ENCODE measurements around the gene CMIP. TPM values are rescaled to one million over a fixed set of nuclear protein-coding genes. Genes with fewer than 3 reads are reported as not detected.

The CMIP gene
- total RNA-seq, 4 donors from 2014 or later: 16.7 to 104 (median 43.6) TPM

DNA sequence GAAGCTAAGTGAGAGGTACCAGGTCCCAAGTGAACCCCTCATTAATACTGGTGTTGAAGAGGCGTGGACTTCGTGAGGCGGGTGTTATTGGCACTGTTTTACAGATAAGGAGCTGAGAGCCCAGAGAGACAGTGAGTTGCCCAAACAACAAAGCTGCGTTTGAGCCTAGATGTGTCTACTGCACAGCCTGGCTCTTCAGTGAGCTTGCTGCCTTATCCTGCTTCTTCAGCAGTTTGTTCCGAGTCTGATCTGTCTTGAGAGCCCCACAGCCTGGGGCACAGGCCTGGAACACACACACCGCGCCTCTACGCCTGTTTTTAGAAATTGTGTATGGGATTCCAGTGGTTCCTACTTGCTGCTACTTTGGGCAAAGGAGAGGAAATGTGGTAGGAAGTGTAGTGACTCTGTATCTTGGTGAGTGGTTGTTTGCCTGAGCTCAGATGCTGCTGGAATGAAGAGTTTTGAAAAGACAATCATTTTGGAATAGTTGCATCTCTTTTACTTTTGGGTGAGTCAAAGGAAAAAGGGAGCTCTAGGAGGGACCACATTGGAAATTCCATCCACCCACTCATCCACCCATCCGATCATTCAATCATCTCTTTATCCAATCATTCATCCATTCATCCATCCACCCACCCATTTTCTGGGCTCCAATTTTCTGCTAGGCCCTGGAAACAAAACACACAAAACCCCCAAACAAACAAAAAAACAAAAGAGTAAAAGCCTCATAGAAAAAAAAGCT lies 312.2 kb downstream of the CMIP start:
- H3K27ac ChIP-seq: no peak overlapping the region
- intact Hi-C loops (cut with DNase I; ENCODE audit: low total_unique reads): no loop called here

DNA sequence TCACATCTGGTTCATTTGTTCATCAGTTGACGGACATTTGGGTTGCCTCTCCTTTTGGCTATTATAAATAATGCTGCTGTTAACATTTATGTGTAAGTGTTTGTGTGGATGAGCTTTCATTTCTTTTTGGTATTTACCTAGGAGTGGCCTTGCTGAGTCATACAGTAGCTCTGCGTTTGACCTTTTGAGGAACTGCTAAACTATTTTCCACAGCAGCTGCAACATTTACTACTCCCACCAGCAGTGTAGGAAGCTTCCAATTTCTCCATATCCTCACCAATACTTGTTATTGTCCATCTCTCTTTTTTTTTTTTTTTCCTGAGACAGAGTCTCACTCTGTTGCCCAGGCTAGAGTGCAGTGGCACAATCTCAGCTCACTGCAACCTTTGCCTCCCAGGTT lies 313.8 kb downstream of the CMIP start:
- Histone ChIP-seq H3K36me3 (no peaks in the 10 kb centered on the region), H3K9me3 (no peaks in the 10 kb centered on the region), H3K27ac (no peak overlapping the region), H3K4me3 (no peak overlapping the region), H3K27me3 (no peaks in the 10 kb centered on the region), H3K4me1 (no peaks in the 10 kb centered on the region)
- DNase-seq: no peak
- TF ChIP-seq, protein P1, sequence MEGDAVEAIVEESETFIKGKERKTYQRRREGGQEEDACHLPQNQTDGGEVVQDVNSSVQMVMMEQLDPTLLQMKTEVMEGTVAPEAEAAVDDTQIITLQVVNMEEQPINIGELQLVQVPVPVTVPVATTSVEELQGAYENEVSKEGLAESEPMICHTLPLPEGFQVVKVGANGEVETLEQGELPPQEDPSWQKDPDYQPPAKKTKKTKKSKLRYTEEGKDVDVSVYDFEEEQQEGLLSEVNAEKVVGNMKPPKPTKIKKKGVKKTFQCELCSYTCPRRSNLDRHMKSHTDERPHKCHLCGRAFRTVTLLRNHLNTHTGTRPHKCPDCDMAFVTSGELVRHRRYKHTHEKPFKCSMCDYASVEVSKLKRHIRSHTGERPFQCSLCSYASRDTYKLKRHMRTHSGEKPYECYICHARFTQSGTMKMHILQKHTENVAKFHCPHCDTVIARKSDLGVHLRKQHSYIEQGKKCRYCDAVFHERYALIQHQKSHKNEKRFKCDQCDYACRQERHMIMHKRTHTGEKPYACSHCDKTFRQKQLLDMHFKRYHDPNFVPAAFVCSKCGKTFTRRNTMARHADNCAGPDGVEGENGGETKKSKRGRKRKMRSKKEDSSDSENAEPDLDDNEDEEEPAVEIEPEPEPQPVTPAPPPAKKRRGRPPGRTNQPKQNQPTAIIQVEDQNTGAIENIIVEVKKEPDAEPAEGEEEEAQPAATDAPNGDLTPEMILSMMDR (IDR thresholded peaks at IDR 0.05): no peak
- no peak for TF ChIP-seq POLR2A (IDR thresholded peaks at IDR 0.05)
- intact Hi-C loops (cut with DNase I; ENCODE audit: low total_unique reads): no loop called here

More for the DNA sequence above, 312.2 kb downstream of the CMIP start:
- Histone ChIP-seq H3K36me3 (no peaks in the 10 kb centered on the region), H3K9me3 (no peaks in the 10 kb centered on the region), H3K4me1 (no peaks in the 10 kb centered on the region), H3K4me3 (no peak overlapping the region), H3K27me3 (no peaks in the 10 kb centered on the region)
- TF ChIP-seq, protein P1 (IDR thresholded peaks at IDR 0.05): no peak
- TF ChIP-seq POLR2A (IDR thresholded peaks at IDR 0.05): no peak
- DNase-seq: no peak

Small RNAs within 50 kb of the gene (microRNA-seq; reads per million reads assigned to microRNA genes)
- gene MIR6504 (ENCODE audit: borderline microRNAs expressed, borderline replicate concordance) (1.5 reads per million), gene MIR7854 (ENCODE audit: borderline microRNAs expressed, borderline replicate concordance) (not detected)

Small RNAs within 50 kb of the gene (small RNA-seq; reads per million reads assigned to genes)
- not detected for gene MIR6504
- gene MIR7854: not detected

Other genes with a start within 250 kb of the CMIP start
- 1 to 10 TPM in 1 of 4 donors, under 1 TPM in 2, not detected in 1; 0.27 to 2.6 (median 0.97) TPM for gene BCO1, start 206.1 kb upstream of the CMIP start, total RNA-seq
- gene GAN, start 129.8 kb upstream of the CMIP start, total RNA-seq: 10 to 100 TPM in 3 of 4 donors, 1 to 10 TPM in 1; 7.9 to 18.5 (median 15.2) TPM